HT1080 (cell line): ENCODE data around the gene NCAPH2. TPM values are rescaled to one million over a fixed set of nuclear protein-coding genes. Genes with fewer than 3 reads are reported as not detected.
"Not testable (repeated sequence)": the region's sequence is repeated elsewhere in the genome, so short reads cannot be mapped to it uniquely, and the experiment has no call there.

Source experiments
- DNase-seq: peaks from one replicate; pipeline ENCODE4 v3.0.0-alpha.2; 2015; ENCODE audit warnings: low read depth
- total RNA-seq: library from RNA; depleted of rRNA; stranded (reverse); fragments of >200 nt; shearing (Covaris generic); gene quantifications from 2 replicates; pipeline ENCODE4 v1.2.3, GENCODE V29; 2014

The NCAPH2 gene
- total RNA-seq, 1 experiment from 2014 or later = 65.3 TPM

- no peak for DNase-seq
Observed at GRCh38 chr22:50516891-50517290, 8.9 kb downstream of the NCAPH2 start.

GRCh38 chr22:50517495-50518260, 9.7 kb downstream of the NCAPH2 start:
- DNase-seq = no peak

DNA sequence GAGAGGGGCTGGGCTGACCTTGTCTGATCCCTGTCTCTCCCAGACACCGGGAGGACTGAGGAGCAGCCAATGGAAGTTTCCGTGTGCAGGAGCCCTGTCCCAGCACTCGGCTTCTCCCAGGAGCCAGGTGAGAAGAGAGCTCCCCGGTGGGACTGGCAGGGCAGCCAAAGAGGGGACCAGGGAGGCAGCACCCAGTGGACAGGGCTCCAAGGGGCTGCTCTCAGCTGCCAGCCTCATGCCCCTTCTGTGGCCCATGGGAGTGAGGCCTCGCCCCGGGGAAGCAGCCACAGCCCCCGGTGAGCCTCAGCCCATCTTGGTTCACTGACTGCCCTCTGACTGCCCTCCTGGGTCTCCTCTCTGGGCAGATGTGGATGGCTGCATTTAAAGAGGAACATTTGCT, 10.6 kb downstream of the NCAPH2 start:
- no peak for DNase-seq

DNA sequence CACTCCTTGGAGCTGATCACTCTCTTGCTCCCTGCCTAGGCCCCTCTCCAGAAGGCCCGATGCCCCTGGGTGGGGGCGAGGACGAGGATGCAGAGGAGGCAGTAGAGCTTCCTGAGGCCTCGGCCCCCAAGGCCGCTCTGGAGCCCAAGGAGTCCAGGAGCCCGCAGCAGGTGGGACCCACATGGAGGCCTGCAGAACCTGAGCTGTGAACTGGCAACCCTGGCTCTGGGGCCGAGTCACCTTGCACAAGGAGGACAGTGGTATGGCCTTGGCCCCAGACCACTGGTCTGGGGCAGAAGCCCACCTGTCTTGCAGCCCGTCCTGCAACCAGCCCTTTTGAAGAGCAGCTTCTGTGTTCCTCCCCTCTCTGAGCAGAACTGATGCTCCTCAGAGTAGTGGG, 11.1 kb downstream of the NCAPH2 start:
- DNase-seq = no peak

- not testable (repeated sequence) for DNase-seq
Observed at GRCh38 chr22:50520184-50520583, 12.2 kb downstream of the NCAPH2 start.

DNA sequence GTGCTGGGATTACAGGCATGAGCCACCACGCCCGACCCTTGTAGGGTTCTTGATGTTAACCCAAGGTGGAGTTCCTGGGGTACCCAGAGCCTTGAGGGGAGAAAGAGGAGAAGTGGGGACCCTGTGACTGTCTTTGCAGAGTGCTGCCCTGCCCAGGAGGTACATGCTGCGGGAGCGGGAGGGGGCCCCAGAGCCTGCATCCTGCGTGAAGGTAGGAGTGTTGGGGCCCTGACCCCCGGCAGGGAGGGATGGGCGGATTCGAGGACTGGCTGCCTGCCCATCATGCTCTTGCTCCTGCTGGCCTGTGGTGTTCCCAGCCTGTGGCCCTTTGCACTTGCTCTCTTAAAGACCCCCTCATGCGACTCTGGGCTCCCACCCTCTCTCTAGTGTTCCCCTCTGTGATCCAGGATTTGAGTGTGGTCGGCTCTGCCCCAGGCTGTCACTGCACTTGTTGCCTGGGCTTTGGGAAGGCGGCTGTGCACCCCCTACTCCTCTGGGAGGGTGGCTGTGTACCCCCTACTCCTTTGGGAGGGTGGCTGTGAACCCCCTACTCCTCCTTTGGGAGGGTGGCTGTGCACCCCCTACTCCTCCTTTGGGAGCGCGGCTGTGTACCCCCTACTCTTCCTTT, 12.9 kb downstream of the NCAPH2 start:
- DNase-seq = no peak

DNA sequence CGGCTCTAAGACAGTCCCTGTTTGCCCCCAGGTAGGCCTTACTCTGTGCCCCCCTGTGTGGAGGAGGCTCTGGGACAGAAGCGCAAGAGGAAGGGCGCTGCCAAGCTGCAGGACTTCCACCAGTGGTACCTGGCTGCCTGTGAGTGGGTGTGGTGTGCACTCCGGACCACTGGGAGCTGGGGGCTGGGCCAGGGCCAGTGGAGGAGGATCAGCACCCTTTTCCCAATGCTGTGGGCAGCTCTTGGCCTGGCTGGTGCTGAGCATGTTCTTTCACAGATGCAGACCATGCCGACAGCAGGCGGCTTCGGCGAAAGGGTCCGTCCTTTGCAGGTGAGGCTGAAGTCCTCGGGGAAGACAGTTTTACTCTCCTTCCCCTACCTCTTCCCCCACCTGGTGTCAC, 13.7 kb downstream of the NCAPH2 start:
- DNase-seq = no peak

- DNase-seq = no peak
Observed at GRCh38 chr22:50522208-50522805, 14.3 kb downstream of the NCAPH2 start.

DNA sequence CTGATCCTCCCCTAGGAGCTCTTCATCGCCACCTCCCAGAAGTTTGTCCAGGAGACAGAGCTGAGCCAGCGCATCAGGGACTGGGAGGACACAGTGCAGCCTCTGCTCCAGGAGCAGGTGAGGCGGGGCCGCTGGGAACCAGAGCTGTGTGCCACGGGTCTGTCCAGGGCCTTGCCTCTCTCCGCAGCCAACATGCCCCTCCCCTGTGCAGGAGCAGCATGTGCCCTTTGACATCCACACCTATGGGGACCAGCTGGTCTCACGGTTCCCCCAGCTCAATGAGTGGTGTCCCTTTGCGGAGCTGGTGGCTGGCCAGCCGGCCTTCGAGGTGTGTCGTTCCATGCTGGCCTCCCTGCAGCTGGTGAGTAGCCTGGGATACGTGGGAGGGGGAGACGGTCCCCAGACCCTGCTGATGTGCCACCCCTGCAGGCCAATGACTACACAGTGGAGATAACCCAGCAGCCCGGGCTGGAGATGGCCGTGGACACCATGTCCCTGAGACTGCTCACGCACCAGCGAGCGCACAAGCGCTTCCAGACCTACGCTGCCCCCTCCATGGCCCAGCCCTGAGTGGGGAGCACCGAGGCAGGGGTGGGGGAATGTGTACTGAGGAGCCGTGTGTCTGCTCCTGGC, 14.9 kb downstream of the NCAPH2 start:
- no peak for DNase-seq

DNA sequence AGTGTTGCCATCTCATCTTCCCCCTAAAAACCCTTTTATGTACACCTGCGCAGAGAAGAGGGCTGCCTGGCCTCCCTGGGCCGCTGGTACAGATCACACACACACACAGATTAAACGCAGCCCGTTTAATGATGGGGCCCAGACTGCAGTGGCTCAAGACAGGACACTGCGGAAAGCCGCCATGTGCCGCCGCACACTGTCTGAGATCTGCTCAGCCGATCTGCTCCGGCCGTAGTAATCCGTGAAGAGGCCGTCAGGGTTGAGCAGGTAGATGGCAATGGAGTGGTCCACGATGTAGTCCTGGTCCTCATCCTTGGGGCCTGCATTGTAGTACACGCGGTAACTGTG, 15.4 kb downstream of the NCAPH2 start:
- no peak for DNase-seq

GRCh38 chr22:50523806-50524675, 16.0 kb downstream of the NCAPH2 start:
- no peak for DNase-seq

- DNase-seq = no peak
Observed at GRCh38 chr22:50524676-50525103, 16.7 kb downstream of the NCAPH2 start.

DNA sequence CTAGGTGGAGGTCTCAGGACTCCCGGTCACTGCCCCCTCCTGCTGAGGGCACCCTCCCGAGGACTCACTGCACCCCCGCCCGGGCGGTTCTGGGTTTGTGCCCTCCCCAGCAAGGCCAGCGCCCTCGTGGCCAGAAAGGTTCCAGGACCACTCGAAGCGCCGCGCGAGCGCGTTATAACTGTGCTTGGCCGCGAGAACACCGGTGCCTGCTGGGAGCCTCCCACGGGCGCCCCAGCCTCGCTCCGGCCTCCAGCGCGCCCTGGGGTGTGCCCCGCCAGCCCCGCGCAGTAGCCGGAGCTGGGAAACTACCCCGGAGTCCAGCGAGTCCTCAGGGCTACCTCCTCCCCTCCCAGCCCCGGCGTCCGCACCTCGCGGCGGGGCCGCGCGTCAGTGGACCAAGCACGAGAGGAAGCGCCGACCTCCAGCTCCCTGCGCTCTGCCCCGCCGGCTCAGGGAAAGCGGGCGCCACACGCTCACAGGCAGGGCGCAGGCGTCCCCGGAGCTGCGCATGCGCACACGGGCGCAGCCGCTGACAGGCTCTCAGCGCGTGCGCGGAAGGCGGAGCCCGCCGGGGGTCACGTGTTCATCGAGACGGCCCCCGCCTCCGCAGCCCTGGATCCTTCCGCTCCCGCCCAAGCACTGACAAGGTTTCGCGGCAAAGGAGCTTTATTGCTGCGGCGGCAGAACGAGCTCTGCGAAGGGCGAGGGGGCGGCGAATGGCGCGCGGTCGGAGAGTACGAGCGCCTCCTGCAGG, 17.3 kb downstream of the NCAPH2 start, which contains the start of gene SCO2:
Gene SCO2, minus strand, starts transcription at position 495 of the 754 bp plus-strand sequence. CDS start 1,187 bp downstream, outside the sequence.
- peak; percentile 94 for DNase-seq

GRCh38 chr22:50525858-50526107, 17.8 kb downstream of the NCAPH2 start:
- DNase-seq = no peak

DNA sequence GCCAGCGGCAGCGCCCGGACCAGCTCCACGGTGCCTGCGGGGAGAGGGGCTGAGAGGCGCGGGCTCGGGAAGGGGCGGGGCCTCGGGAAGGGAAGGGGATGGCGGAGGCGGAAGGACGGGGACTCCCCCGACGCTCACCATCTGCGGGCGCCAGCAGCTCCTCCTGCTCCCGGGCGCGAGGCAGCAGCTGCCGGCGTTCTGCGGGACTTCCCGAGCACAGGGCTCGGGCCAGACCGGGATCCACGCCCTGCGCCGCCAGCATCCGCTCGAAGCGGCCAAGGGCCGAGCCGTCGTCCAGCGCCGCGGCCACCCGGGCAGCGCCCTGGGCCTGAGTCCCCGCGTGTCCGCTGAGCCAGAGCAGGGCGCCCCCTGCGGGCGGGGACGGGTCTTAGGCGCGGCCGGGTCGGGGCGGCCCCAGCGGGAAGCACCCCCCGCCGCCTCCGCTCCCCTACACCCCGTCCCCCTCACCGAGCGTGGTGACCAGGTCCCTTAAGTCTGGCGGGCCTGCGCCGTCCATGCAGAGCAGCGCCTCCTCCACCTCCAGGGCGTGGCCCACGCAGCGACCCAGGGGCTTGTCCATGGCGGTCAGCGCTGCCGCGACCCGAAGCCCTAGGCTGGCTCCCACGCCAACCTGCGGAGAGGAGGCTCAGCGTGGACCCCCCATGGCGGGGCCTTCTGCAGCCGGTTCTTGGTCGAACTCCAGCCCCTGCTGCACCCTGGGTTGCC, 18.2 kb downstream of the NCAPH2 start:
- DNase-seq = peak; percentile 72

- no peak for DNase-seq
Observed at GRCh38 chr22:50526834-50527801, 19.1 kb downstream of the NCAPH2 start.

DNA sequence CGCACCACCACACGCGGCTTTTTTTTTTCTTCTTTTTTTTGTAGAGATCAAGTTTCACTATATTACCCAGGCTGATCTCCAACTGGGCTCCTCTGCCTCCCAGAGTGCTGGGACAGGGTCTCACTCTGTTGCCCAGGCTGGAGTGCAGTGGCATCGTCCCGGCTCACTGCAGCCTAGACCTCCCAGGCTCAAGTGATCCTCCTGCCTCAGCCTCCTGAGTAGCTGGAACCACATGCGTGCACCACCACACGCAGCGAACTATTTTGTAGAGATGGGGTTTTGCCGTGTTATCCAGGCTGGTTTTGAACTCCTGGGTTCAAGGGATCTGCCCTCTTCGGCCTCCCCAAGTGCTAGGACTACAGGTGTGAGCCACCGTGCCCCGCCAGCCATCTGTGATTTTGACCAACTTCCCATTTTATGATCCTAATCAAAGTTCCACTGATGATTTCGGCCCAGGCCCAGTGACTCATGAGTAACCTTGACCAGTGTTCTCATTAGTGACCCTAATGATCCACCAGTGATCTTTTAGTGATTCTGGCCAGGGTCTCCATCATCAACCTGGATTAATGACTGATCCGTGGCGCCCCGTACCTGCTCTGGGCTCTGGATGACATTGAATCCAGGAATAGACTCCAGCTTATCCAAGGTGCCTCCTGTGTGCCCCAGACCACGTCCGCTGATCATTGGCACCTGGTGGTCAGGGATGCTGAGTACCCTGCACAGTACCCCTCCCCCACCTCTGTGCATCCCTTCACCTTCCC, 20.1 kb downstream of the NCAPH2 start:
- DNase-seq = no peak
